Smooth muscle cell (in vitro differentiated cells): ENCODE data around the gene LIPC. TPM values are rescaled to one million over a fixed set of nuclear protein-coding genes. Genes with fewer than 3 reads are reported as not detected.

Source experiments
- DNase-seq: peaks from one replicate; lab custom pipeline; 2025; ENCODE audit not compliant: unreplicated experiment; lab: John Stamatoyannopoulos, UW
- H2AFZ ChIP-seq: fragments of 200-600 bp; sonication (generic); 2 replicates; pipeline ENCODE4 v1.6.0; 2016; ENCODE audit warnings: antibody characterized with exemption, low read depth, mild to moderate bottlenecking
- H3F3A ChIP-seq: fragments of 200-600 bp; sonication (generic); 2 replicates; pipeline ENCODE4 v1.6.0; 2017; ENCODE audit warnings: antibody characterized with exemption, low read depth
- H3K27ac ChIP-seq: fragments of 200-600 bp; sonication (generic); 2 replicates; pipeline ENCODE4 v1.5.1; 2016; ENCODE audit warnings: low read depth, mild to moderate bottlenecking
- H3K27me3 ChIP-seq: fragments of 200-600 bp; sonication (generic); 2 replicates; pipeline ENCODE4 v1.6.1; 2016; ENCODE audit warnings: low read depth, mild to moderate bottlenecking
- H3K36me3 ChIP-seq: fragments of 200-600 bp; sonication (generic); 2 replicates; pipeline ENCODE4 v1.5.1; 2016; ENCODE audit warnings: low read depth
- H3K4me1 ChIP-seq: fragments of 200-600 bp; sonication (generic); 2 replicates; pipeline ENCODE4 v1.5.1; 2016; ENCODE audit warnings: low read depth
- H3K4me2 ChIP-seq: fragments of 200-600 bp; sonication (generic); 2 replicates; pipeline ENCODE4 v1.6.0; 2016; ENCODE audit warnings: mild to moderate bottlenecking
- H3K4me3 ChIP-seq: fragments of 200-600 bp; sonication (generic); 2 replicates; pipeline ENCODE4 v1.5.1; 2016; ENCODE audit warnings: mild to moderate bottlenecking
- H3K79me2 ChIP-seq: fragments of 200-600 bp; sonication (generic); 2 replicates; pipeline ENCODE4 v1.6.0; 2016; ENCODE audit warnings: low read depth, mild to moderate bottlenecking
- H3K9ac ChIP-seq: fragments of 200-600 bp; sonication (generic); 2 replicates; pipeline ENCODE4 v1.6.0; 2016; ENCODE audit warnings: low read depth
- H3K9me3 ChIP-seq: fragments of 200-600 bp; sonication (generic); replicated peaks from 2 replicates; pipeline ENCODE4 v1.5.1; 2016; ENCODE audit warnings: low read depth
- H4K20me1 ChIP-seq: fragments of 200-600 bp; sonication (generic); 2 replicates; pipeline ENCODE4 v1.6.0; 2016; ENCODE audit warnings: low read depth
- WGBS: methylation state at CpG from one replicate; pipeline ENCODE4 v1.1.7; 2016; ENCODE audit warnings: low lambda C conversion rate; 5-methylcytosine and 5-hydroxymethylcytosine counted together
- polyA plus RNA-seq: library from polyadenylated mRNA; unstranded; fragments of >200 nt; fragmentation: Nextera tagmentation; extraction: Ambion mirVana; gene quantifications from 2 replicates; pipeline ENCODE4 v1.2.1, GENCODE V29; 2016
- total RNA-seq: library from RNA; depleted of rRNA; stranded (reverse); fragments of >200 nt; gene quantifications from 2 replicates; pipeline ENCODE4 v1.2.3, GENCODE V29; 2014
- TF ChIP-seq, protein P1 (sequence below): fragments of 200-600 bp; sonication (generic); IDR thresholded peaks from 2 replicates; pipeline ENCODE4 v1.5.1; 2017; ENCODE audit warnings: borderline replicate concordance, mild to moderate bottlenecking, antibody characterized with exemption; ENCODE audit not compliant: insufficient read depth, poor library complexity, severe bottlenecking

Gene LIPC
- total and polyA plus RNA-seq, 2 experiments from 2014 or later = not detected

- peaks cover 24% of the 10 kb centered on the region for H3K4me1 ChIP-seq
Measured at GRCh38 chr15:58466566-58466965, 34.8 kb downstream of the LIPC start.

GRCh38 chr15:58467121-58467721 is 35.4 kb downstream of the LIPC start:
- peaks cover 24% of the 10 kb centered on the region for H3K4me1 ChIP-seq
- peak overlapping the region; percentile 7 for H3K9ac ChIP-seq
- no peaks in the 10 kb centered on the region for H3K27me3 ChIP-seq
- H3K27ac ChIP-seq = peak overlapping the region; percentile 56
- no peak for DNase-seq
- H3K36me3 ChIP-seq = no peaks in the 10 kb centered on the region
- whole genome bisulfite sequencing = 50% methylated on average over 15 of the region's 15 CpGs
- TF ChIP-seq, protein P1, sequence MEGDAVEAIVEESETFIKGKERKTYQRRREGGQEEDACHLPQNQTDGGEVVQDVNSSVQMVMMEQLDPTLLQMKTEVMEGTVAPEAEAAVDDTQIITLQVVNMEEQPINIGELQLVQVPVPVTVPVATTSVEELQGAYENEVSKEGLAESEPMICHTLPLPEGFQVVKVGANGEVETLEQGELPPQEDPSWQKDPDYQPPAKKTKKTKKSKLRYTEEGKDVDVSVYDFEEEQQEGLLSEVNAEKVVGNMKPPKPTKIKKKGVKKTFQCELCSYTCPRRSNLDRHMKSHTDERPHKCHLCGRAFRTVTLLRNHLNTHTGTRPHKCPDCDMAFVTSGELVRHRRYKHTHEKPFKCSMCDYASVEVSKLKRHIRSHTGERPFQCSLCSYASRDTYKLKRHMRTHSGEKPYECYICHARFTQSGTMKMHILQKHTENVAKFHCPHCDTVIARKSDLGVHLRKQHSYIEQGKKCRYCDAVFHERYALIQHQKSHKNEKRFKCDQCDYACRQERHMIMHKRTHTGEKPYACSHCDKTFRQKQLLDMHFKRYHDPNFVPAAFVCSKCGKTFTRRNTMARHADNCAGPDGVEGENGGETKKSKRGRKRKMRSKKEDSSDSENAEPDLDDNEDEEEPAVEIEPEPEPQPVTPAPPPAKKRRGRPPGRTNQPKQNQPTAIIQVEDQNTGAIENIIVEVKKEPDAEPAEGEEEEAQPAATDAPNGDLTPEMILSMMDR = no peak
- no peaks in the 10 kb centered on the region for H3K79me2 ChIP-seq
- no peaks in the 10 kb centered on the region for H4K20me1 ChIP-seq
- H3K9me3 ChIP-seq = no peaks in the 10 kb centered on the region
- peaks cover 5% of the 10 kb centered on the region for H3F3A ChIP-seq
- H2AFZ ChIP-seq = peak overlapping the region; percentile 74
- peak overlapping the region; percentile 31 for H3K4me2 ChIP-seq
- H3K4me3 ChIP-seq = no peak overlapping the region

More at GRCh38 chr15:58466566-58466965, 34.8 kb downstream of the LIPC start:
- TF ChIP-seq, protein P1 = no peak
- no peaks in the 10 kb centered on the region for H3K9me3 ChIP-seq
- no peak overlapping the region for H2AFZ ChIP-seq
- H3K9ac ChIP-seq = no peak overlapping the region
- no peaks in the 10 kb centered on the region for H4K20me1 ChIP-seq
- no peaks in the 10 kb centered on the region for H3K79me2 ChIP-seq
- no peak for DNase-seq
- no peak overlapping the region for H3K4me2 ChIP-seq
- H3K27me3 ChIP-seq = no peaks in the 10 kb centered on the region
- no peak overlapping the region for H3K27ac ChIP-seq
- H3K36me3 ChIP-seq = no peaks in the 10 kb centered on the region
- 100% methylated on average over 2 of the region's 2 CpGs for WGBS
- H3F3A ChIP-seq = peaks cover 5% of the 10 kb centered on the region
- H3K4me3 ChIP-seq = no peak overlapping the region

DNA sequence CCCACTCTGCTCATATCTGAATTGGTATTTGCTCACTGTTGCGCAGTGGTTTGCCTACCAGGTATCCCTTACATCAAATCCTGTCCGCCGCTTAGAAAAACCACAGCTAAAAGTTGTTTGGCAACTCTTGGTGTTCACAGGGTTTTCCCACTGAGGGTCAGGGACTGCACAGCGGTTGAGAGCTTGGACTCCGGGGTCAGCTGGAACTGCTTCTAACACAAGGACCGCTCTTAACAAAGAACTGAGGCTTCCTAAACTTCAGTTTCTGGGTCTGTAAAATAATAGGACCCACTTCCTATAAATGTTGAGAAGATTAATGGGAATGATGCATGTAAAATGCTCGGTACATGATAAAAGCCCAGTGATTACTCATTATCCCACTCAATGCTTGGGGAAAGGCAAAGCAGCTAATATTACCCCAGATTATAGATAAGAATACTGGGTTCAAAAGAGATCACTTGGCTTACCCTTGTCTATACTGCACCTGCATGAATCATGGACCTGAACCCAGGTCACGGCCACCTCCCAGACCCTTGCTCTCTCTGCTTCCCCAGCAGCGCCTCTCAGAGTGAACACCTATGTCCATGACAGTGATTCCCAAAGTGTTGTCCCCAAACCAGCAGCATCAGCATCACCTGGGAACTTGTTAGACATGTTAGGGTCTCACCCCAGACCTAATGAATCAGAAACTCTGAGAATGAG is 36.1 kb downstream of the LIPC start:
- TF ChIP-seq, protein P1 = no peak
- Histone ChIP-seq H3K4me2 (peak overlapping the region; percentile 31), H3K9ac (peak overlapping the region; percentile 7), H3K27me3 (no peaks in the 10 kb centered on the region), H2AFZ (peak overlapping the region; percentile 74), H3K4me3 (no peak overlapping the region), H3K4me1 (peaks cover 28% of the 10 kb centered on the region), H3K36me3 (no peaks in the 10 kb centered on the region), H3K27ac (peak overlapping the region; percentile 56), H3F3A (peaks cover 8% of the 10 kb centered on the region), H3K9me3 (no peaks in the 10 kb centered on the region), H3K79me2 (no peaks in the 10 kb centered on the region), H4K20me1 (no peaks in the 10 kb centered on the region)
- DNase-seq = no peak
- WGBS = 64% methylated on average over 9 of the region's 9 CpGs
